ENCODE data around the gene KLC1.

KLC1 gene

DNA sequence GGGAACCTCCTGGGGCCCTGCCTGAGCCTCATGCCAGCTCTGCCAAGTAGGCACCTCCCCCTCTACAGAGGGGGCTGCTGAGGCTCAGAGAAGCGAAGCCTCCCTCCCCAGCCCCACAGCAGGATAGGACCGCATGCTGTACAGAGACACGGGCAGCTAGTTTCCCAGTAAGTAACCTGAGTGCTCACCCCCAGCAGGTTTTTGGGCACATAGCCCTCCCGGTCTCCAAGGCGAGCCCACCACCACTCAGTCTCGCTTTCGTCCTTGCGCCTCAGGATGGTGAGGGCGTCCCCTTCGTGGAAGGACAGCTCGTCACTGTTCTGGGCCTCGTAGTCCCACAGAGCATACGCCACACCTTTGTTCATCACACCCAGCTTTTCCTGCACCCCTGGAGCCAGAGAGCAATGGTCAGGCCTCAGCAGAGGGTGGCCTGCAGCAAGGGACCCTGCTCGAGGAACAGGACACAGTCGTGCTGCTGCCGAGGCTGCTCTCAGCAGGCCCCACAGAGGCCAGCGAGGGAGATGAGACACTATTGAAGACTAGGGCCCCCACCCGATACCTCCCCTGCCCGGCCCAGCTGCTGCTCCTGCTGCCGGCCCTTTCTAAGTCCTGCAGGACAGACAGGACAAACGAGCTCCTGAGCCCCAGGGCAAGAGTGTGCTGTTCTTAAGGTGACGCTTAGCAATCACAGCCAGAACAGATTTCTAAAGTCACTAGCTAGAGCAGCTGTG, 107.0 kb downstream of the KLC1 start:
- no peaks in the 10 kb centered on the region for H3K27me3 ChIP-seq (ENCODE audit: control insufficient read depth, insufficient read depth, low read length)
- no peak for TF ChIP-seq CTCF (IDR thresholded peaks at IDR 0.05)
- no peak overlapping the region for H2AFZ ChIP-seq
- no peaks in the 10 kb centered on the region for H3K79me2 ChIP-seq
- H3K4me3 ChIP-seq (ENCODE audit: low read depth, low read length), result no peak overlapping the region
- no peaks in the 10 kb centered on the region for H3K4me1 ChIP-seq
- H3K9me3 ChIP-seq (ENCODE audit: control insufficient read depth, low read length), result no peaks in the 10 kb centered on the region
- no peak overlapping the region for H3K27ac ChIP-seq
- no peak overlapping the region for H3K9ac ChIP-seq
- no peak overlapping the region for H3K4me2 ChIP-seq (ENCODE audit: low read length)
- H3K36me3 ChIP-seq (ENCODE audit: control insufficient read depth, insufficient read depth, low read length), result no peaks in the 10 kb centered on the region

- Histone ChIP-seq H3K9ac (no peak overlapping the region), H3K9me3 (ENCODE audit: control insufficient read depth, low read length) (no peaks in the 10 kb centered on the region), H3K4me2 (ENCODE audit: low read length) (no peak overlapping the region), H3K27me3 (ENCODE audit: control insufficient read depth, insufficient read depth, low read length) (no peaks in the 10 kb centered on the region), H2AFZ (no peak overlapping the region), H3K27ac (no peak overlapping the region), H3K4me1 (no peaks in the 10 kb centered on the region), H3K36me3 (ENCODE audit: control insufficient read depth, insufficient read depth, low read length) (no peaks in the 10 kb centered on the region), H3K4me3 (ENCODE audit: low read depth, low read length) (no peak overlapping the region), H3K79me2 (peaks cover 3% of the 10 kb centered on the region)
- TF ChIP-seq CTCF (IDR thresholded peaks at IDR 0.05), result no peak
These were observed 107.8 kb downstream of the KLC1 start for GRCh38 chr14:103736546-103737431.

- H3K4me3 ChIP-seq (ENCODE audit: low read depth, low read length), result no peak overlapping the region
- H3K4me1 ChIP-seq, result no peaks in the 10 kb centered on the region
These were observed 108.5 kb downstream of the KLC1 start for GRCh38 chr14:103737432-103738045.

GRCh38 chr14:103738166-103738565, 109.2 kb downstream of the KLC1 start:
- Histone ChIP-seq H2AFZ (no peak overlapping the region), H3K79me2 (peaks cover 3% of the 10 kb centered on the region), H3K27ac (no peak overlapping the region), H3K4me2 (ENCODE audit: low read length) (no peak overlapping the region), H3K9me3 (ENCODE audit: control insufficient read depth, low read length) (no peaks in the 10 kb centered on the region), H3K4me3 (ENCODE audit: low read depth, low read length) (no peak overlapping the region), H3K36me3 (ENCODE audit: control insufficient read depth, insufficient read depth, low read length) (no peaks in the 10 kb centered on the region), H3K9ac (no peak overlapping the region), H3K4me1 (no peaks in the 10 kb centered on the region), H3K27me3 (ENCODE audit: control insufficient read depth, insufficient read depth, low read length) (no peaks in the 10 kb centered on the region)
- no peak for TF ChIP-seq CTCF (IDR thresholded peaks at IDR 0.05)

More at GRCh38 chr14:103737432-103738045, 108.5 kb downstream of the KLC1 start:
- H2AFZ ChIP-seq, result no peak overlapping the region
- H3K36me3 ChIP-seq (ENCODE audit: control insufficient read depth, insufficient read depth, low read length), result no peaks in the 10 kb centered on the region
- H3K4me2 ChIP-seq (ENCODE audit: low read length), result no peak overlapping the region
- no peak overlapping the region for H3K9ac ChIP-seq
- peaks cover 3% of the 10 kb centered on the region for H3K79me2 ChIP-seq
- TF ChIP-seq CTCF (IDR thresholded peaks at IDR 0.05), result no peak
- no peaks in the 10 kb centered on the region for H3K9me3 ChIP-seq (ENCODE audit: control insufficient read depth, low read length)
- H3K27me3 ChIP-seq (ENCODE audit: control insufficient read depth, insufficient read depth, low read length), result no peaks in the 10 kb centered on the region
- no peak overlapping the region for H3K27ac ChIP-seq
